Forelimb muscle (tissue), 1 donor: Measurements from ENCODE around the gene TET2. TPM values are rescaled to one million over a fixed set of nuclear protein-coding genes. Genes with fewer than 3 reads are reported as not detected.

Experiments used
- DNase-seq: peaks from one replicate; pipeline ENCODE4 v3.0.0-alpha.2; 2013; ENCODE audit warnings: low read depth
- polyA plus RNA-seq: library from polyadenylated mRNA; unstranded; fragments of 120-200 nt; gene quantifications from one replicate; pipeline ENCODE4 v1.2.1, GENCODE V29; 2013; ENCODE audit not compliant: insufficient read length

TET2 gene
- 32.4 TPM for polyA plus RNA-seq

- peak; percentile 50 for DNase-seq
Observed at GRCh38 chr4:105146276-105147015, at the start of gene TET2. TET2 (plus strand) TSS chr4:105146876; CDS start chr4:105233943, 87,067 bp downstream.

- no peak for DNase-seq
Observed at GRCh38 chr4:105102016-105102415, 44.7 kb upstream of the TET2 start.

GRCh38 chr4:105106426-105106825, 40.2 kb upstream of the TET2 start:
- DNase-seq: no peak

GRCh38 chr4:105107095-105107856, 39.4 kb upstream of the TET2 start:
- DNase-seq: no peak

- no peak for DNase-seq
Observed at GRCh38 chr4:105108971-105109370, 37.7 kb upstream of the TET2 start.

GRCh38 chr4:105112274-105112673, 34.4 kb upstream of the TET2 start:
- no peak for DNase-seq

GRCh38 chr4:105113800-105114199, 32.9 kb upstream of the TET2 start:
- no peak for DNase-seq

- no peak for DNase-seq
Observed at GRCh38 chr4:105116616-105117319, 29.9 kb upstream of the TET2 start.

- no peak for DNase-seq
Observed at GRCh38 chr4:105119356-105119755, 27.3 kb upstream of the TET2 start.

GRCh38 chr4:105120626-105121025, 26.1 kb upstream of the TET2 start:
- no peak for DNase-seq

GRCh38 chr4:105122350-105122749, 24.3 kb upstream of the TET2 start:
- no peak for DNase-seq

- DNase-seq: no peak
Observed at GRCh38 chr4:105126311-105127169, 20.1 kb upstream of the TET2 start.

- no peak for DNase-seq
Observed at GRCh38 chr4:105127170-105127445, 19.6 kb upstream of the TET2 start.

- DNase-seq: no peak
Observed at GRCh38 chr4:105128208-105128607, 18.5 kb upstream of the TET2 start.

GRCh38 chr4:105129286-105130040, 17.2 kb upstream of the TET2 start:
- DNase-seq: no peak

- DNase-seq: no peak
Observed at GRCh38 chr4:105130945-105131344, 15.7 kb upstream of the TET2 start.

GRCh38 chr4:105133976-105134375, 12.7 kb upstream of the TET2 start:
- no peak for DNase-seq

GRCh38 chr4:105135785-105136184, 10.9 kb upstream of the TET2 start:
- DNase-seq: no peak

- no peak for DNase-seq
Observed at GRCh38 chr4:105137121-105137875, 9.4 kb upstream of the TET2 start.

- DNase-seq: no peak
Observed at GRCh38 chr4:105139646-105140045, 7.0 kb upstream of the TET2 start.
